Activated T-helper 1 cell treated with anti-CD3 and anti-CD28 coated beads, Interleukin-2, amount 50 U/mL, for 16 hours (primary cell): ENCODE data around the gene SPIRE2.
"Not testable (repeated sequence)": the region's sequence is repeated elsewhere in the genome, so short reads cannot be mapped to it uniquely, and the experiment has no call there.

ENCODE experiments used
- DNase-seq, 2 donors: peaks; one replicate each; pipeline ENCODE4 v3.0.0-alpha.2; 2020; ENCODE audit warnings: low read depth in 1 of 2, low spot score in 1 of 2

SPIRE2 gene

GRCh38 chr16:89912143-89912542, 83.9 kb downstream of the SPIRE2 start:
- no peak for DNase-seq

- DNase-seq = no peak
Measured at GRCh38 chr16:89912627-89913026, 84.4 kb downstream of the SPIRE2 start.

- no peak for DNase-seq
Measured at GRCh38 chr16:89913408-89914387, 85.4 kb downstream of the SPIRE2 start.

GRCh38 chr16:89914642-89915285, 86.5 kb downstream of the SPIRE2 start:
- DNase-seq = not testable (repeated sequence)

GRCh38 chr16:89915303-89916232, 87.3 kb downstream of the SPIRE2 start:
- DNase-seq = no peak

- DNase-seq = peak; percentile 59 to 61
Measured at GRCh38 chr16:89917773-89918452, 89.6 kb downstream of the SPIRE2 start.

GRCh38 chr16:89918453-89919347, 90.4 kb downstream of the SPIRE2 start, which contains the start of gene MC1R:
MC1R (plus strand) TSS chr16:89918862; CDS start chr16:89919259, 397 bp downstream.
- no peak for DNase-seq

GRCh38 chr16:89919535-89920406, 91.5 kb downstream of the SPIRE2 start:
- no peak for DNase-seq

- DNase-seq = no peak
Measured at GRCh38 chr16:89920723-89921122, 92.4 kb downstream of the SPIRE2 start.
